K562 (cell line): ENCODE measurements around the gene PSMD13. TPM values are rescaled to one million over a fixed set of nuclear protein-coding genes. Genes with fewer than 3 reads are reported as not detected.

ENCODE experiments used
- ATF3 ChIP-seq, 2 experiments: fragments of 450-650 bp in 1 of 2; sonication (generic) in 1 of 2; formaldehyde crosslinking in 1 of 2; IDR thresholded peaks in 1 of 2; conservative IDR thresholded peaks in 1 of 2; 2 replicates each; pipeline versions ENCODE4 v1.6.1 to v1.8.1; 2016 to 2023; ENCODE audit warnings: mild to moderate bottlenecking in 2 of 2, moderate library complexity in 2 of 2, inconsistent platforms in 1 of 2, missing genetic modification reagents in 1 of 2
- BDP1 ChIP-seq: IDR thresholded peaks from 3 replicates; pipeline ENCODE4 v1.6.1; 2011; ENCODE audit not compliant: insufficient read length, insufficient read depth
- CBFB ChIP-seq: sonication (generic); formaldehyde crosslinking; IDR thresholded peaks from 2 replicates; pipeline ENCODE4 v1.4.0; 2020; ENCODE audit warnings: mild to moderate bottlenecking, missing genetic modification reagents
- HCFC1 ChIP-seq: IDR thresholded peaks from 2 replicates; pipeline ENCODE4 v1.6.1; 2012; ENCODE audit warnings: low read depth, low read length, improper control_type of control experiment
- JUNB ChIP-seq: fragments of 450-650 bp; formaldehyde crosslinking; conservative IDR thresholded peaks from 2 replicates; pipeline ENCODE4 v1.4.0; 2020; ENCODE audit warnings: mild to moderate bottlenecking
- MAFG ChIP-seq: fragments of 450-650 bp; conservative IDR thresholded peaks from 2 replicates; pipeline ENCODE4 v1.6.1; 2016; ENCODE audit warnings: missing genetic modification characterization, missing compliant biosample characterization
- POLR3A ChIP-seq: IDR thresholded peaks from 2 replicates; pipeline ENCODE4 v1.6.1; 2011; ENCODE audit warnings: borderline replicate concordance, mild to moderate bottlenecking, moderate library complexity; ENCODE audit not compliant: insufficient read length, insufficient read depth; ENCODE audit errors: extremely low read depth
- POU5F1 ChIP-seq: fragments of 150-350 bp; IDR thresholded peaks from 2 replicates; pipeline ENCODE4 v1.6.1; 2014; ENCODE audit warnings: borderline replicate concordance, low read length, low read depth, mild to moderate bottlenecking; ENCODE audit not compliant: partially characterized antibody
- PTTG1 ChIP-seq: fragments of 450-650 bp; IDR thresholded peaks from 2 replicates; pipeline ENCODE4 v1.6.1; 2016; ENCODE audit warnings: low read depth, mild to moderate bottlenecking, missing genetic modification characterization, missing compliant biosample characterization
- RAD51 ChIP-seq: fragments of 450-650 bp; IDR thresholded peaks from 2 replicates; pipeline ENCODE4 v1.7.1; 2016; ENCODE audit warnings: low read depth, mild to moderate bottlenecking, borderline replicate concordance
- RBM22 ChIP-seq: fragments of 200-400 bp; formaldehyde crosslinking; IDR thresholded peaks from 2 replicates; pipeline ENCODE4 v1.6.1; 2018; ENCODE audit warnings: low read length, low read depth; ENCODE audit not compliant: poor library complexity, severe bottlenecking
- SNIP1 ChIP-seq: fragments of 450-650 bp; IDR thresholded peaks from 2 replicates; pipeline ENCODE4 v1.7.1; 2017; ENCODE audit warnings: low read depth, mild to moderate bottlenecking
- TRIM24 ChIP-seq, 2 experiments: fragments of 450-650 bp; IDR thresholded peaks; 2 replicates each; pipeline ENCODE4 v1.6.1; 2016
- ZBTB7A ChIP-seq: IDR thresholded peaks from 2 replicates; pipeline ENCODE4 v1.6.1; 2011; ENCODE audit warnings: low read depth, mild to moderate bottlenecking, low read length, moderate library complexity, borderline replicate concordance; ENCODE audit not compliant: control insufficient read depth
- ZFP36 ChIP-seq: fragments of 150-350 bp; IDR thresholded peaks from 2 replicates; pipeline ENCODE4 v1.6.1; 2018; ENCODE audit warnings: low read length, low read depth; ENCODE audit not compliant: partially characterized antibody
- ZNF699 ChIP-seq: fragments of 250-450 bp; sonication (Bioruptor Pico); IDR thresholded peaks from 2 replicates; pipeline ENCODE4 v1.8.0; 2021; ENCODE audit warnings: mild to moderate bottlenecking, moderate library complexity; ENCODE audit not compliant: insufficient replicate concordance
- ZNF830 ChIP-seq: fragments of 250-450 bp; sonication (Bioruptor Pico); IDR thresholded peaks from 2 replicates; pipeline ENCODE4 v1.5.0; 2021; ENCODE audit warnings: mild to moderate bottlenecking
- polyA plus RNA-seq, 8 experiments: library from polyadenylated mRNA; depleted of rRNA in 4 of 8; stranded (reverse) in 5 of 8; unstranded in 3 of 8; fragments of >200 nt; fragmentation: Nextera tagmentation in 2 of 8; fragmentation: Illumina TruSeq in 1 of 8; extraction: Ambion mirVana in 2 of 8; extraction: Trizol in 1 of 8; gene quantifications; 2 replicates each; pipeline versions ENCODE4 v1.2.1 to v1.2.3, GENCODE V29; 2011 to 2014; ENCODE audit warnings: inconsistent platforms in 1 of 8, missing spikeins in 1 of 8
- total RNA-seq, 7 experiments: library from RNA; depleted of rRNA in 6 of 7; stranded (reverse); fragments of >200 nt in 6 of 7; fragmentation: Illumina TruSeq in 2 of 7; extraction: Trizol in 2 of 7; gene quantifications; 2 replicates each; pipeline versions ENCODE4 v1.2.1 to v1.2.3, GENCODE V29; 2011 to 2021; ENCODE audit warnings: low replicate concordance in 1 of 7
- TF ChIP-seq, protein P1 (sequence below): sonication (generic); formaldehyde crosslinking; IDR thresholded peaks from 2 replicates; pipeline ENCODE4 v1.5.0; 2020; ENCODE audit warnings: missing genetic modification reagents
- TF ChIP-seq, protein P2 (sequence below): fragments of 250-450 bp; sonication (Bioruptor Pico); IDR thresholded peaks from 2 replicates; pipeline ENCODE4 v1.8.0; 2021; ENCODE audit warnings: borderline replicate concordance, mild to moderate bottlenecking, moderate library complexity; ENCODE audit not compliant: poor library complexity, severe bottlenecking
- TF ChIP-seq, protein P3 (sequence below): fragments of 250-450 bp; sonication (Bioruptor Pico); IDR thresholded peaks from 2 replicates; pipeline ENCODE4 v1.5.0; 2021
- TF ChIP-seq, protein P4 (sequence below), 3 experiments: IDR thresholded peaks in 2 of 3; conservative IDR thresholded peaks in 1 of 3; 2 replicates each; pipeline ENCODE4 v1.5.1; 2011 to 2012; ENCODE audit warnings: low read length in 3 of 3, mild to moderate bottlenecking in 3 of 3, control low read depth in 2 of 3, improper control_type of control experiment in 1 of 3, inconsistent platforms in 1 of 3, low read depth in 1 of 3, mixed read lengths in 1 of 3, moderate library complexity in 1 of 3; ENCODE audit not compliant: insufficient read depth in 2 of 3

The PSMD13 gene
- total and polyA plus RNA-seq, 9 of the 15 experiments (the other 6 are each of a cell fraction or from before 2014, with no cell fraction given) = 185 to 383 (median 267) TPM

DNA sequence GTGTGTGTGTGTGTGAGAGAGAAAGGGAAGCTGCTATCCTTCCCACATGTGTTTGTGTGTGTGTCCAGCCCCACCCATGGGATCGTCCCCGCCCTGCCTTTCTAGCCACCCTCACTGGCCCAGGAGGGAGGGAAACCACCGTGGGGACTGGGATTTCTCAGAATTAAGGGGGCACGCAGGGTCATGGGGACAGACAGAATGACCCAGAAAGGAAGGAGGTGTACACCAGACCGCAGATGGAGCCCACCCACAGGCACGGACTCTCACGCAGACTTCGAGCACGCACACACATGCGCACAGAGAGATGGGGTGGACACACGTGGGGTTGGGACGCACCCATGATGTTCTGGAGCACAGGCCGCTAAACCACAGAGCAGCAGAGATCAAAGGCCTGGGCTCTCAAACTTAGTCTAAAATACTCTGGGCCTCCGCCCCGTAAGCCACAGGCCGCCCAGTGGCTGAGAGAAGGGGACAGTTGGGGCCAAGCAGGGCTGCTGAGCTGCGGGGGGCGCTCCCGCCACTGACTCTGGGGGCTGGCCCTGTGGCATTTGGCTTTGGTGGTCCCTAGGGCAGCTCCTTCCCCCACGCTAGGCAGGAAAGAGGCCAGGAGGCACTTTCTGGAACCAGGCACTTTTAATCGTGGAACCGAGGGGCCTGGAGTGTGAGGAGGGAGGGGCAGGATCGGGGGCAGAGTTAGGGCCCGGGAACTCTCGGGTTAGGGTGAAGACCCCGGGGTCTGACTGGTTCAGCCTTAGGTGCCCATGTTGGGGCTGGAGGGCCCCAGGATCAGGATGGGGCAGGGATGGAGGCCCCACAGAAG lies 61.0 kb downstream of the PSMD13 start (continued):
- TF ChIP-seq ZNF699 (CRISPR knock-in tag) (no peak), ATF3 (IDR thresholded peaks at IDR 0.05) (no peak), ATF3 (CRISPR knock-in tag; conservative IDR thresholded peaks at IDR 0.05) (no peak), ZNF830 (CRISPR knock-in tag) (no peak), POU5F1 (no peak), BDP1 (no peak), RBM22 (no peak), PTTG1 (tag) (no peak), SNIP1 (no peak), ZBTB7A (0 out of 2 replicates have a peak, but pooled peaks have one; percentile 4), JUNB (no peak), RAD51 (no peak), HCFC1 (no peak), POLR3A (no peak), CBFB (peak; percentile 53; the same call in 1 of the 2 replicates), ZFP36 (no peak), MAFG (tag) (no peak), TRIM24 (IDR thresholded peaks at IDR 0.05) (no peak)
- TF ChIP-seq, protein P1, sequence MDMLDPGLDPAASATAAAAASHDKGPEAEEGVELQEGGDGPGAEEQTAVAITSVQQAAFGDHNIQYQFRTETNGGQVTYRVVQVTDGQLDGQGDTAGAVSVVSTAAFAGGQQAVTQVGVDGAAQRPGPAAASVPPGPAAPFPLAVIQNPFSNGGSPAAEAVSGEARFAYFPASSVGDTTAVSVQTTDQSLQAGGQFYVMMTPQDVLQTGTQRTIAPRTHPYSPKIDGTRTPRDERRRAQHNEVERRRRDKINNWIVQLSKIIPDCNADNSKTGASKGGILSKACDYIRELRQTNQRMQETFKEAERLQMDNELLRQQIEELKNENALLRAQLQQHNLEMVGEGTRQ (CRISPR knock-in tag) = peak; percentile 37; the same call in 1 of the 2 replicates
- TF ChIP-seq, protein P2, sequence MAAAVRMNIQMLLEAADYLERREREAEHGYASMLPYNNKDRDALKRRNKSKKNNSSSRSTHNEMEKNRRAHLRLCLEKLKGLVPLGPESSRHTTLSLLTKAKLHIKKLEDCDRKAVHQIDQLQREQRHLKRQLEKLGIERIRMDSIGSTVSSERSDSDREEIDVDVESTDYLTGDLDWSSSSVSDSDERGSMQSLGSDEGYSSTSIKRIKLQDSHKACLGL (CRISPR knock-in tag) = no peak
- TF ChIP-seq, protein P3, sequence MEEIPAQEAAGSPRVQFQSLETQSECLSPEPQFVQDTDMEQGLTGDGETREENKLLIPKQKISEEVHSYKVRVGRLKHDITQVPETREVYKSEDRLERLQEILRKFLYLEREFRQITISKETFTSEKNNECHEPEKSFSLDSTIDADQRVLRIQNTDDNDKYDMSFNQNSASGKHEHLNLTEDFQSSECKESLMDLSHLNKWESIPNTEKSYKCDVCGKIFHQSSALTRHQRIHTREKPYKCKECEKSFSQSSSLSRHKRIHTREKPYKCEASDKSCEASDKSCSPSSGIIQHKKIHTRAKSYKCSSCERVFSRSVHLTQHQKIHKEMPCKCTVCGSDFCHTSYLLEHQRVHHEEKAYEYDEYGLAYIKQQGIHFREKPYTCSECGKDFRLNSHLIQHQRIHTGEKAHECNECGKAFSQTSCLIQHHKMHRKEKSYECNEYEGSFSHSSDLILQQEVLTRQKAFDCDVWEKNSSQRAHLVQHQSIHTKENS = 0 out of 2 replicates have a peak, but pooled peaks have one; percentile 25
- TF ChIP-seq, protein P4, sequence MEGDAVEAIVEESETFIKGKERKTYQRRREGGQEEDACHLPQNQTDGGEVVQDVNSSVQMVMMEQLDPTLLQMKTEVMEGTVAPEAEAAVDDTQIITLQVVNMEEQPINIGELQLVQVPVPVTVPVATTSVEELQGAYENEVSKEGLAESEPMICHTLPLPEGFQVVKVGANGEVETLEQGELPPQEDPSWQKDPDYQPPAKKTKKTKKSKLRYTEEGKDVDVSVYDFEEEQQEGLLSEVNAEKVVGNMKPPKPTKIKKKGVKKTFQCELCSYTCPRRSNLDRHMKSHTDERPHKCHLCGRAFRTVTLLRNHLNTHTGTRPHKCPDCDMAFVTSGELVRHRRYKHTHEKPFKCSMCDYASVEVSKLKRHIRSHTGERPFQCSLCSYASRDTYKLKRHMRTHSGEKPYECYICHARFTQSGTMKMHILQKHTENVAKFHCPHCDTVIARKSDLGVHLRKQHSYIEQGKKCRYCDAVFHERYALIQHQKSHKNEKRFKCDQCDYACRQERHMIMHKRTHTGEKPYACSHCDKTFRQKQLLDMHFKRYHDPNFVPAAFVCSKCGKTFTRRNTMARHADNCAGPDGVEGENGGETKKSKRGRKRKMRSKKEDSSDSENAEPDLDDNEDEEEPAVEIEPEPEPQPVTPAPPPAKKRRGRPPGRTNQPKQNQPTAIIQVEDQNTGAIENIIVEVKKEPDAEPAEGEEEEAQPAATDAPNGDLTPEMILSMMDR (IDR thresholded peaks at IDR 0.05 in 2 of 3, conservative IDR thresholded peaks at IDR 0.05 in 1 of 3; ENCODE audit: insufficient read depth in 2 of 3, low read depth in 1 of 3, low read length in 3 of 3) = peak; percentile 24 to 52 (median 26); a peak in 3 of 6 replicates
